ENCODE results near the gene ARSJ. TPM values are rescaled to one million over a fixed set of nuclear protein-coding genes. Genes with fewer than 3 reads are reported as not detected.
A peak's percentile ranks its signal among the peaks of the same experiment; 100 is the strongest.

The ARSJ gene
- total RNA-seq: 61.7 and 63.3 TPM in 2 replicates
- long read RNA-seq, full-length matches to known transcripts: 262 of 447 reads
- long read RNA-seq, partial matches to known transcripts: 38 of 447 reads
- long read RNA-seq, other reads (novel, unspliced or antisense): 147 of 447 reads

DNA sequence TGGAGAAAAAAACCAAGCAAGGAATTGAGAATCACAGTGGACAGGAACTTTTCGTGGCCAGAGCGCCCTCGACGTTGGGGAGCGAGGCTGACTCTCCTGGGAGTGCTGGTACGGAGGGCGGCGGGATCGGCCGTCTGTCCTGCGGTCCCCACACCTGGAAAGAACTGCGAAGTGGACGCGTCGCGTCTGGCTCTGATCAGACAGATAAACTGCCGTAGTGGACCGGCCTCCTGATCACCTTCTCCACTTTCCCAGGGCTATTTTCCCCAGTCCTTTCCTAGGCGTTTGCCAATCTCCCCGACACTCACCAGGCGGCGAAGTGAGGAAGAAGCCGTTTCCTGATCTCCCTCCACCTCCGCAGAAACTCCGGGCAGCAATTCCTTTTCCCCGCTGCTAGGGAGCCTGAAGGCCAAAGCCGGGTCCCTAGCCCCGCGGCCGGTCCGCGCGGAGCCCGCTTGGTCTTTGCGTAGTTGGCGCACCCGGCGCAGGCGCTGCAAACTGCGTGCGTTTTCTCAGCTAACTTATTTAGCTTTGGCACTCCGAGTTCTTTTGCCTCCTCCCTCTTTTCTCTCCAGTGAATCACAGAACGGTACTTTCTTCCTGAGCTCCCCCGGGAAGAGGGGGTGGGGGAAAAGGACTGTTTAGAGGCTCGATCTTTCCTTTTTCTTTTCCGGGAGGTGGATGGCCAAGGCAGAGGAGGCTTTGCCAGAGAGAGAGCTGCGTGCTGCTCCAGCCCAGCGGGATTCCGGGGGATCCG lies at the start of gene ARSJ:
ARSJ (minus strand) TSS at position 500 of the 757 bp plus-strand sequence. CDS start 813 bp downstream, outside the sequence.
- Mint-ChIP-seq H3K27me3 (ENCODE audit: unreplicated experiment) (no peaks in the 10 kb centered on the region), H3K9me3 (ENCODE audit: unreplicated experiment) (peaks cover 8% of the 10 kb centered on the region), H3K36me3 (ENCODE audit: unreplicated experiment) (peaks cover 5% of the 10 kb centered on the region), H3K4me3 (ENCODE audit: unreplicated experiment) (peak within 1 kb of the TSS; percentile 93), H3K27ac (ENCODE audit: unreplicated experiment) (peak within 1 kb of the TSS; percentile 98), H3K4me1 (ENCODE audit: unreplicated experiment) (peaks cover 37% of the 10 kb centered on the region)
- TF ChIP-seq CTCF (IDR thresholded peaks at IDR 0.05): peak; percentile 24
- DNase-seq (ENCODE audit: extremely low spot score, unreplicated experiment): peak; percentile 90

- H3K27ac Mint-ChIP-seq (ENCODE audit: unreplicated experiment): no peak overlapping the region
- H3K36me3 Mint-ChIP-seq (ENCODE audit: unreplicated experiment): no peaks in the 10 kb centered on the region
- no peaks in the 10 kb centered on the region for H3K4me1 Mint-ChIP-seq (ENCODE audit: unreplicated experiment)
- no peaks in the 10 kb centered on the region for H3K27me3 Mint-ChIP-seq (ENCODE audit: unreplicated experiment)
- no peaks in the 10 kb centered on the region for H3K9me3 Mint-ChIP-seq (ENCODE audit: unreplicated experiment)
- DNase-seq (ENCODE audit: extremely low spot score, unreplicated experiment): no peak
- no peak for TF ChIP-seq CTCF (IDR thresholded peaks at IDR 0.05)
- no peak overlapping the region for H3K4me3 Mint-ChIP-seq (ENCODE audit: unreplicated experiment)
These were observed 48.6 kb upstream of the ARSJ start for GRCh38 chr4:114028071-114028470.

DNA sequence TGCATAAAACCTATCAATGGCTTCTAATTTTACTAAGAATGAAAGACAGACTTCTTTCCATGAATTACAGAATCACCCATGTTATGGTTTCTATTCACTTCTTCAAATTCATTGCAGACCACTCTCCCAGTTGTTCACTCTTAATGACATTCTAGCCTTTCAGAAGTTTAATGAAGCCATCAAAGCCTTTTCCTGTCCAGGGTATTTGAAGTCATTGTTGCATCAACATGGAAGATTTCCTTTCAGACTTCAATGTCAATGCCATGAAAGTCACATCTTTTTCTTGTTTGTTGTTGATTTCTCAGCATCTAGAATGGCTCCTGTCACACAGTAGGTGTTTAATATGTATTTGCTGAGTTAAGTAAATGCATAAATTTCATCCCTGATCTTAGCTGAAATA lies 48.1 kb upstream of the ARSJ start:
- Mint-ChIP-seq H3K27me3 (ENCODE audit: unreplicated experiment) (no peaks in the 10 kb centered on the region), H3K9me3 (ENCODE audit: unreplicated experiment) (no peaks in the 10 kb centered on the region), H3K36me3 (ENCODE audit: unreplicated experiment) (no peaks in the 10 kb centered on the region), H3K27ac (ENCODE audit: unreplicated experiment) (no peak overlapping the region), H3K4me3 (ENCODE audit: unreplicated experiment) (no peak overlapping the region), H3K4me1 (ENCODE audit: unreplicated experiment) (no peaks in the 10 kb centered on the region)
- DNase-seq (ENCODE audit: extremely low spot score, unreplicated experiment): no peak
- TF ChIP-seq CTCF (IDR thresholded peaks at IDR 0.05): no peak

DNA sequence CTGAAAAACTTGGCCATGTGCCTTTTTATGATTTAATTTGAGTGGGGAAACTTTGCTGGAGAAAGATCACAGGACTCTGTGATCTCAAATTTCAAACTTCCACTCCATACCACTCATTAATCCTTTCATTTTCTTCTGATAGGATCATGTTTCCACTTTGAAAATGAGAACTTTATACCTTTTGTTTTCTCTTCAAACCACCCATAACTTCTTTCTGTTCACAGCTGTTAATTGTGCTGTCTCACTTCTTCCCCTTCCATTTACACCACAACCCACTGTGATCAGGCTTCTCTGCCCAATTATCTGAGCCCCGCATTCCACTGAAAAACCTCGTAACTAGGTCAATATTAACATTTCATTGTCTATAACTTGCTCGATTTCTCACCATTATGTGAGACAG lies 47.0 kb upstream of the ARSJ start:
- DNase-seq (ENCODE audit: extremely low spot score, unreplicated experiment): no peak
- Mint-ChIP-seq H3K4me1 (ENCODE audit: unreplicated experiment) (no peaks in the 10 kb centered on the region), H3K9me3 (ENCODE audit: unreplicated experiment) (no peaks in the 10 kb centered on the region), H3K27me3 (ENCODE audit: unreplicated experiment) (no peaks in the 10 kb centered on the region), H3K36me3 (ENCODE audit: unreplicated experiment) (no peaks in the 10 kb centered on the region), H3K4me3 (ENCODE audit: unreplicated experiment) (no peak overlapping the region), H3K27ac (ENCODE audit: unreplicated experiment) (no peak overlapping the region)
- TF ChIP-seq CTCF (IDR thresholded peaks at IDR 0.05): no peak

GRCh38 chr4:114025176-114025777 lies 45.8 kb upstream of the ARSJ start:
- Mint-ChIP-seq H3K27ac (ENCODE audit: unreplicated experiment) (no peak overlapping the region), H3K4me1 (ENCODE audit: unreplicated experiment) (peaks cover 3% of the 10 kb centered on the region), H3K4me3 (ENCODE audit: unreplicated experiment) (no peak overlapping the region), H3K27me3 (ENCODE audit: unreplicated experiment) (no peaks in the 10 kb centered on the region), H3K36me3 (ENCODE audit: unreplicated experiment) (no peaks in the 10 kb centered on the region), H3K9me3 (ENCODE audit: unreplicated experiment) (no peaks in the 10 kb centered on the region)
- no peak for TF ChIP-seq CTCF (IDR thresholded peaks at IDR 0.05)
- no peak for DNase-seq (ENCODE audit: extremely low spot score, unreplicated experiment)
